HepG2 (cell line): ENCODE measurements around the gene CMC1. TPM values are rescaled to one million over a fixed set of nuclear protein-coding genes. Genes with fewer than 3 reads are reported as not detected.

Experiments
- ATAC-seq: fragments of 200-7000 bp; cut with Tn5 transposase; 3 replicates; pipeline ENCODE4 v1.9.1; 2020; ENCODE audit warnings: mild to moderate bottlenecking, moderate library complexity
- BruUV-seq: library from RNA; stranded (reverse); fragments of 400-500 nt; replicated peaks from 2 replicates; lab custom pipeline; 2021; lab: Mats Ljungman, UMichigan
- CTCF ChIA-PET: fragments of 300-600 bp; formaldehyde crosslinking; extraction: SDS; loops from one replicate; lab custom pipeline; 2021; ENCODE audit warnings: low total read pairs, inconsistent platforms, low intra/inter-chr PET ratio; lab: Yijun Ruan, JAX
- POLR2A ChIA-PET: fragments of 350-600 bp; sonication (Branson Sonifier 250); formaldehyde crosslinking; loops from one replicate; lab custom pipeline; 2020; ENCODE audit warnings: antibody characterized with exemption, inconsistent platforms; lab: Yijun Ruan, JAX
- DNase-seq: peaks from one replicate; pipeline ENCODE4 v3.0.0-alpha.2; 2015; ENCODE audit warnings: low spot score
- FAIRE-seq: peaks from 3 replicates; lab custom pipeline; 2011; peaks lifted over from hg19 to GRCh38; lab: Jason Lieb, UNC
- H2AFZ ChIP-seq: one replicate; pipeline ENCODE4 v1.6.1; 2011; ENCODE audit warnings: low read length, inconsistent platforms
- H3K27ac ChIP-seq: fragments of 300-600 bp; 3 replicates; pipeline ENCODE4 v1.8.0; 2011; ENCODE audit warnings: mixed run types, mild to moderate bottlenecking, mixed read lengths, low read length, inconsistent platforms; ENCODE audit not compliant: insufficient read depth; ENCODE audit errors: extremely low read length
- H3K27me3 ChIP-seq, 2 experiments: fragments of 200-600 bp in 1 of 2; 2 replicates in 1 of 2; 3 replicates in 1 of 2; pipeline versions ENCODE4 v1.6.0 to v1.8.0; 2011; ENCODE audit warnings: low read length in 2 of 2, mild to moderate bottlenecking in 2 of 2, moderate library complexity in 2 of 2, inconsistent platforms in 1 of 2; ENCODE audit not compliant: insufficient read depth in 2 of 2, control insufficient read depth in 1 of 2
- H3K36me3 ChIP-seq, 2 experiments: fragments of 200-600 bp in 1 of 2; replicated peaks in 1 of 2; 2 replicates in 1 of 2; 3 replicates in 1 of 2; pipeline versions ENCODE4 v1.5.1 to v1.8.0; 2011; ENCODE audit warnings: low read length in 2 of 2, inconsistent platforms in 1 of 2; ENCODE audit not compliant: insufficient read depth in 2 of 2, control insufficient read depth in 1 of 2
- H3K4me1 ChIP-seq: 2 replicates; pipeline ENCODE4 v1.5.1; 2012; ENCODE audit warnings: low read length, inconsistent platforms; ENCODE audit not compliant: insufficient read depth
- H3K4me2 ChIP-seq: 2 replicates; pipeline ENCODE4 v1.6.0; 2011; ENCODE audit warnings: low read depth, low read length, inconsistent platforms
- H3K4me3 ChIP-seq, 3 experiments: fragments of 200-600 bp in 1 of 3; sonication (generic), shearing (Covaris generic) in 1 of 3; replicated peaks in 1 of 3; 2 replicates each; pipeline ENCODE4 v1.5.1; 2011 to 2016; ENCODE audit warnings: low read length in 3 of 3, inconsistent platforms in 2 of 3, low read depth in 2 of 3, mild to moderate bottlenecking in 2 of 3, control low read depth in 1 of 3, mixed read lengths in 1 of 3; ENCODE audit not compliant: insufficient read depth in 1 of 3
- H3K79me2 ChIP-seq: one replicate; pipeline ENCODE4 v1.6.1; 2011; ENCODE audit warnings: low read length, inconsistent platforms; ENCODE audit not compliant: insufficient read depth
- H3K9ac ChIP-seq: 2 replicates; pipeline ENCODE4 v1.6.0; 2011; ENCODE audit warnings: mild to moderate bottlenecking, low read depth, low read length, inconsistent platforms; ENCODE audit not compliant: insufficient read depth
- H3K9me3 ChIP-seq: 2 replicates; pipeline ENCODE4 v1.5.1; 2012; ENCODE audit warnings: mild to moderate bottlenecking, low read length
- H4K20me1 ChIP-seq: 2 replicates; pipeline ENCODE4 v1.6.0; 2011; ENCODE audit warnings: inconsistent platforms, mild to moderate bottlenecking, low read length, moderate library complexity; ENCODE audit not compliant: insufficient read depth
- ETV6 ChIP-seq: sonication (generic); formaldehyde crosslinking; conservative IDR thresholded peaks from 2 replicates; pipeline ENCODE4 v1.4.0; 2020; ENCODE audit warnings: missing genetic modification reagents
- HDAC2 ChIP-seq: sonication (generic); formaldehyde crosslinking; IDR thresholded peaks from 2 replicates; pipeline ENCODE4 v1.4.0; 2020; ENCODE audit warnings: missing genetic modification reagents
- HNRNPL ChIP-seq: fragments of 200-400 bp; formaldehyde crosslinking; IDR thresholded peaks from 2 replicates; pipeline ENCODE4 v1.6.1; 2017; ENCODE audit warnings: mild to moderate bottlenecking, low read depth, low read length
- MEIS1 ChIP-seq: sonication (generic); formaldehyde crosslinking; IDR thresholded peaks from 2 replicates; pipeline ENCODE4 v1.9.0; 2021; ENCODE audit warnings: mild to moderate bottlenecking, missing genetic modification reagents, moderate library complexity, borderline replicate concordance
- NFKB2 ChIP-seq: sonication (generic); formaldehyde crosslinking; IDR thresholded peaks from 2 replicates; pipeline ENCODE4 v1.4.0; 2020; ENCODE audit warnings: missing genetic modification reagents, borderline replicate concordance
- PCBP2 ChIP-seq: fragments of 200-400 bp; formaldehyde crosslinking; optimal IDR thresholded peaks from 2 replicates; pipeline ENCODE3; 2018; ENCODE audit warnings: low read length, low read depth; ENCODE audit not compliant: poor library complexity, severe bottlenecking
- PLSCR1 ChIP-seq: sonication (generic); formaldehyde crosslinking; IDR thresholded peaks from 2 replicates; pipeline ENCODE4 v1.5.0; 2020; ENCODE audit warnings: missing genetic modification reagents, mild to moderate bottlenecking, borderline replicate concordance
- TRAFD1 ChIP-seq: sonication (generic); formaldehyde crosslinking; IDR thresholded peaks from 2 replicates; pipeline ENCODE4 v1.5.1; 2020; ENCODE audit warnings: missing genetic modification reagents, mild to moderate bottlenecking, borderline replicate concordance
- ZBTB7B ChIP-seq: sonication (generic); formaldehyde crosslinking; IDR thresholded peaks from 2 replicates; pipeline ENCODE4 v1.4.0; 2020; ENCODE audit warnings: missing genetic modification reagents
- ZNF136 ChIP-seq: sonication (generic); formaldehyde crosslinking; IDR thresholded peaks from 2 replicates; pipeline ENCODE4 v1.8.1; 2022; ENCODE audit warnings: low read depth, mild to moderate bottlenecking, moderate library complexity, missing genetic modification reagents
- ZNF33A ChIP-seq: sonication (generic); formaldehyde crosslinking; IDR thresholded peaks from 2 replicates; pipeline ENCODE4 v1.5.1; 2020; ENCODE audit warnings: missing genetic modification reagents, mild to moderate bottlenecking, moderate library complexity, borderline replicate concordance
- WGBS: methylation state at CpG from one replicate; pipeline ENCODE4 v1.1.6; 2017; ENCODE audit warnings: low lambda C conversion rate; 5-methylcytosine and 5-hydroxymethylcytosine counted together
- in situ Hi-C: cut with HindIII; loops from 2 replicates; pipeline ENCODE4 v1.10.0; 2017; ENCODE audit warnings: low pct_unique_long_range_greater_than_20kb; ENCODE audit not compliant: extremely low pct_ligation_motif_present
- intact Hi-C: fragments of 100-400 bp; cut with micrococcal nuclease; formaldehyde crosslinking; loops from one replicate; pipeline ENCODE4 v1.10.0; 2022; ENCODE audit not compliant: unreplicated experiment
- polyA plus RNA-seq, 8 experiments: library from polyadenylated mRNA; depleted of rRNA in 3 of 8; stranded (reverse) in 7 of 8; unstranded in 1 of 8; fragments of >200 nt; fragmentation: Illumina TruSeq in 4 of 8; extraction: Trizol in 4 of 8; gene quantifications; 2 replicates each; pipeline versions ENCODE4 v1.2.1 to v1.2.3, GENCODE V29; 2011 to 2016; ENCODE audit warnings: low read depth in 4 of 8, missing spikeins in 1 of 8, mixed read lengths in 1 of 8; ENCODE audit not compliant: insufficient read depth in 1 of 8
- total RNA-seq, 5 experiments: library from RNA; depleted of rRNA; stranded (reverse); fragments of >200 nt; fragmentation: Illumina TruSeq; extraction: Trizol; gene quantifications; 2 replicates each; pipeline ENCODE4 v1.2.3, GENCODE V29; 2016; ENCODE audit warnings: low read depth in 1 of 5
- TF ChIP-seq, protein P1 (sequence below): sonication (generic); formaldehyde crosslinking; IDR thresholded peaks from 2 replicates; pipeline ENCODE4 v1.5.1; 2020; ENCODE audit warnings: mild to moderate bottlenecking, missing genetic modification reagents, moderate library complexity

CMC1 gene
- total and polyA plus RNA-seq, 2 of the 13 experiments (the other 11 are each of a cell fraction or from before 2014, with no cell fraction given), result 22.1 to 29.5 TPM

DNA sequence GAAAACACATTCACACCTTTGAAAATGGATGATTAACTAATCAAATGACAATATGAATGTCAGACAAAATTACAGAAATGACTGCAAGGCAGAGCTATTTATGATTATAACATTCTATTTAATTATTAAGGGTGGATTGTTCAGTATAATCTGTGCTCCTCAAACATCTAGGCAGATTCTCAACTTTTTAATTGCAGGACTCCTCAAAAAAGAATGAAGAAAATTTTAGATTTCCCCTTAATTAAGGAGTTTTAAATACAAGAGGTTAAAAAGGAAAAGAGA, 22.6 kb upstream of the CMC1 start:
- no TSS peak for BruUV-seq
- TF ChIP-seq HDAC2 (CRISPR knock-in tag) (no peak), NFKB2 (no peak), TRAFD1 (no peak)
- POLR2A ChIA-PET, result no interaction called here
- FAIRE-seq, result no peak
- Histone ChIP-seq H2AFZ (no peak overlapping the region), H3K79me2 (no peaks in the 10 kb centered on the region), H3K9me3 (peaks cover 12% of the 10 kb centered on the region; the same call in 1 of the 2 replicates), H3K36me3 (no peaks in the 10 kb centered on the region), H3K4me2 (no peak overlapping the region), H3K9ac (no peak overlapping the region), H3K4me3 (no peak overlapping the region), H3K27me3 (no peaks in the 10 kb centered on the region), H4K20me1 (no peaks in the 10 kb centered on the region), H3K4me1 (no peaks in the 10 kb centered on the region), H3K27ac (no peak overlapping the region)
- CTCF ChIA-PET, result no interaction called here
- in situ Hi-C loops (no loop called here), intact Hi-C loops (no loop called here)
- no peak for DNase-seq
- no peak for ATAC-seq

DNA sequence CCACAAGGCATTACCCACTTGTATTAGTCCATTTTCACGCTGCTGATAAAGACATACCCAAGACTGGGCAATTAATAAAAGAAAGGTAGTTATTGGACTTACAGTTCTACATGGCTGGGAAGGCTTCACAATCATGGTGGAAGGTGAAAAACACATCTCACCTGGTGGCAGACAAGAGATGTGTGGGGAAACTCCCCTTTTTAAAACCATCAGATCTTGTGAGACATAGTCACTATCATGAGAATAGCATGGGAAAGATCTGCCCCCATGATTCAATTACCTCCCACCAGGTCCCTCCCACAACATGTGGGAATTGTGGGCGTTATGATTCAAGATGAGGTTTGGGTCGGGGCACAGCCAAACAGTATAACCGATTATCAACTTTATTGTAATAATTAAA, 17.0 kb upstream of the CMC1 start:
- Histone ChIP-seq H3K9me3 (no peaks in the 10 kb centered on the region), H3K79me2 (no peaks in the 10 kb centered on the region), H2AFZ (no peak overlapping the region), H3K27ac (no peak overlapping the region), H3K4me3 (no peak overlapping the region), H3K4me2 (no peak overlapping the region), H3K9ac (no peak overlapping the region), H3K4me1 (peaks cover 6% of the 10 kb centered on the region), H4K20me1 (no peaks in the 10 kb centered on the region), H3K36me3 (no peaks in the 10 kb centered on the region), H3K27me3 (no peaks in the 10 kb centered on the region)
- intact Hi-C loops, result no loop called here
- DNase-seq, result no peak
- WGBS, result 28% methylated on average over 4 of the region's 4 CpGs
- no peak for FAIRE-seq
- in situ Hi-C loops, result no loop called here
- CTCF ChIA-PET, result no interaction called here
- POLR2A ChIA-PET, result no interaction called here
- no peak for ATAC-seq
- BruUV-seq, result no TSS peak
- TF ChIP-seq MEIS1, result no peak
- TF ChIP-seq ZNF136 (CRISPR knock-in tag), result no peak
- no peak for TF ChIP-seq ZBTB7B (CRISPR knock-in tag)
- TF ChIP-seq, protein P1, sequence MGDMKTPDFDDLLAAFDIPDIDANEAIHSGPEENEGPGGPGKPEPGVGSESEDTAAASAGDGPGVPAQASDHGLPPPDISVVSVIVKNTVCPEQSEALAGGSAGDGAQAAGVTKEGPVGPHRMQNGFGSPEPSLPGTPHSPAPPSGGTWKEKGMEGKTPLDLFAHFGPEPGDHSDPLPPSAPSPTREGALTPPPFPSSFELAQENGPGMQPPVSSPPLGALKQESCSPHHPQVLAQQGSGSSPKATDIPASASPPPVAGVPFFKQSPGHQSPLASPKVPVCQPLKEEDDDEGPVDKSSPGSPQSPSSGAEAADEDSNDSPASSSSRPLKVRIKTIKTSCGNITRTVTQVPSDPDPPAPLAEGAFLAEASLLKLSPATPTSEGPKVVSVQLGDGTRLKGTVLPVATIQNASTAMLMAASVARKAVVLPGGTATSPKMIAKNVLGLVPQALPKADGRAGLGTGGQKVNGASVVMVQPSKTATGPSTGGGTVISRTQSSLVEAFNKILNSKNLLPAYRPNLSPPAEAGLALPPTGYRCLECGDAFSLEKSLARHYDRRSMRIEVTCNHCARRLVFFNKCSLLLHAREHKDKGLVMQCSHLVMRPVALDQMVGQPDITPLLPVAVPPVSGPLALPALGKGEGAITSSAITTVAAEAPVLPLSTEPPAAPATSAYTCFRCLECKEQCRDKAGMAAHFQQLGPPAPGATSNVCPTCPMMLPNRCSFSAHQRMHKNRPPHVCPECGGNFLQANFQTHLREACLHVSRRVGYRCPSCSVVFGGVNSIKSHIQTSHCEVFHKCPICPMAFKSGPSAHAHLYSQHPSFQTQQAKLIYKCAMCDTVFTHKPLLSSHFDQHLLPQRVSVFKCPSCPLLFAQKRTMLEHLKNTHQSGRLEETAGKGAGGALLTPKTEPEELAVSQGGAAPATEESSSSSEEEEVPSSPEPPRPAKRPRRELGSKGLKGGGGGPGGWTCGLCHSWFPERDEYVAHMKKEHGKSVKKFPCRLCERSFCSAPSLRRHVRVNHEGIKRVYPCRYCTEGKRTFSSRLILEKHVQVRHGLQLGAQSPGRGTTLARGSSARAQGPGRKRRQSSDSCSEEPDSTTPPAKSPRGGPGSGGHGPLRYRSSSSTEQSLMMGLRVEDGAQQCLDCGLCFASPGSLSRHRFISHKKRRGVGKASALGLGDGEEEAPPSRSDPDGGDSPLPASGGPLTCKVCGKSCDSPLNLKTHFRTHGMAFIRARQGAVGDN (CRISPR knock-in tag), result no peak
- TF ChIP-seq PLSCR1 (CRISPR knock-in tag), result no peak
- no peak for TF ChIP-seq ZNF33A
- TF ChIP-seq ETV6 (CRISPR knock-in tag), result no peak
- TF ChIP-seq PCBP2, result no peak
- no peak for TF ChIP-seq HNRNPL
